Measurements from ENCODE around the gene CCDC170.

- TF ChIP-seq CTCF (IDR thresholded peaks at IDR 0.05; ENCODE audit: low read length) (no peak), EZH2 (IDR thresholded peaks at IDR 0.05; ENCODE audit: borderline replicate concordance, low read length) (no peak)
These were observed 116.5 kb downstream of the CCDC170 start for GRCh38 chr6:151610326-151610725.
